ENCODE data around the gene CFAP119. TPM values are rescaled to one million over a fixed set of nuclear protein-coding genes. Genes with fewer than 3 reads are reported as not detected.

CFAP119 gene
- total and polyA plus RNA-seq, 9 of the 15 experiments (the other 6 are each of a cell fraction or from before 2014, with no cell fraction given): 5.5 to 33.7 (median 9.6) TPM

- TF ChIP-seq ZNF764 (CRISPR knock-in tag; IDR thresholded peaks at IDR 0.05; ENCODE audit: low read depth): no peak
- no peak for TF ChIP-seq SNIP1 (IDR thresholded peaks at IDR 0.05; ENCODE audit: low read depth)
- TF ChIP-seq CBX8 (IDR thresholded peaks at IDR 0.05; ENCODE audit: borderline replicate concordance, extremely low read depth, low read depth, low read length, poor library complexity, severe bottlenecking): no peak
- TF ChIP-seq POLR3A (IDR thresholded peaks at IDR 0.05; ENCODE audit: borderline replicate concordance, extremely low read depth, insufficient read depth, insufficient read length): no peak
- TF ChIP-seq ZNF239 (CRISPR knock-in tag; IDR thresholded peaks at IDR 0.05): no peak
- no peak for TF ChIP-seq ZFP30 (CRISPR knock-in tag; IDR thresholded peaks at IDR 0.05; ENCODE audit: borderline replicate concordance)
- no peak for TF ChIP-seq HMG20B (CRISPR knock-in tag; IDR thresholded peaks at IDR 0.05)
- TF ChIP-seq ZFP36 (IDR thresholded peaks at IDR 0.05; ENCODE audit: low read depth, low read length, partially characterized antibody): peak; percentile 76
- TF ChIP-seq MGA (IDR thresholded peaks at IDR 0.05): no peak
- no peak for TF ChIP-seq RB1 (IDR thresholded peaks at IDR 0.05; ENCODE audit: low read depth)
- TF ChIP-seq VEZF1 (CRISPR knock-in tag; IDR thresholded peaks at IDR 0.05): peak; percentile 33; the same call in 1 of the 2 replicates
- no peak for TF ChIP-seq SAFB2 (IDR thresholded peaks at IDR 0.05; ENCODE audit: borderline replicate concordance, low read depth, low read length, severe bottlenecking)
- no peak for TF ChIP-seq SETDB1 (IDR thresholded peaks at IDR 0.05; ENCODE audit: low read length)
- 0 out of 2 replicates have a peak, but pooled peaks have one; percentile 24 for TF ChIP-seq EGR1 (conservative IDR thresholded peaks at IDR 0.05)
- no peak for TF ChIP-seq ELF2 (CRISPR knock-in tag; IDR thresholded peaks at IDR 0.05)
Measured at GRCh38 chr16:30748634-30749445, 13.0 kb downstream of the CFAP119 start (continued).

Data from K562 (cell line).